ENCODE data around the gene NAA50. TPM values are rescaled to one million over a fixed set of nuclear protein-coding genes. Genes with fewer than 3 reads are reported as not detected.

The NAA50 gene
- polyA plus RNA-seq, 1 of the 3 experiments (the other 2 are of a cell fraction): 79.5 TPM

DNA sequence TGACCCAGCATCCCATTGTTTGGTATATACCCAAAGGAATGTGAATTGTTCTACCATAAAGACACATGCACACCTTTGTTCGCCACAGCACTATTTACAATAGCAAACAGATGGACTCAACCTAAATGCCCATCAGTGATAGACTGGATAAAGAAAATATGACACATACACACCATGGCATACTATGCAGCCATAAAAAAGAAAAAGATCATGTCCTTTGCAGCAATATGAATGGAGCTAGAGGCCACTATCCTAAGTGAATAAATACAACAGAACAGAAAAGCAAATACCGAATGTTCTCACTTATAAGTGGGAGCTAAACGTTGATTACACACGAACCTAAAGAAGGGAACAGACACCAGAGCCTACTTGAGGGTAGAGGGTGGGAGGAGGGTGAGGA lies 38.2 kb downstream of the NAA50 start:
- Histone ChIP-seq H3K9me3 (no peaks in the 10 kb centered on the region), H3F3A (replicated peaks; ENCODE audit: insufficient read depth) (peaks cover 13% of the 10 kb centered on the region), H3K9me2 (no peaks in the 10 kb centered on the region), H3K4me1 (ENCODE audit: control insufficient read depth in 1 of 2, insufficient read depth in 2 of 2, low read depth in 1 of 2, low read length in 1 of 2) (no peaks in the 10 kb centered on the region), H3K79me2 (ENCODE audit: insufficient read depth) (no peaks in the 10 kb centered on the region), H2AFZ (ENCODE audit: low read depth) (no peak overlapping the region), H3K27ac (ENCODE audit: low read depth in 2 of 2, low read length in 1 of 2) (no peak overlapping the region), H3K4me2 (no peak overlapping the region), H3K36me3 (replicated peaks in 1 of 2; ENCODE audit: control insufficient read depth in 1 of 2, insufficient read depth in 2 of 2, low read length in 1 of 2) (no peaks in the 10 kb centered on the region), H3K4me3 (ENCODE audit: low read depth in 2 of 2, low read length in 1 of 2) (no peak overlapping the region), H3K9ac (no peak overlapping the region), H3K27me3 (ENCODE audit: insufficient read depth) (no peaks in the 10 kb centered on the region; the same call in 1 of the 2 replicates), H4K20me1 (ENCODE audit: insufficient read depth) (no peaks in the 10 kb centered on the region)
- TF ChIP-seq RAD21 (IDR thresholded peaks at IDR 0.05; ENCODE audit: low read length): no peak
- TF ChIP-seq MEF2A (IDR thresholded peaks at IDR 0.05; ENCODE audit: borderline replicate concordance, low read depth): no peak
- no peak for TF ChIP-seq GATA2 (CRISPR knock-in tag; IDR thresholded peaks at IDR 0.05)
- TF ChIP-seq, protein P1, sequence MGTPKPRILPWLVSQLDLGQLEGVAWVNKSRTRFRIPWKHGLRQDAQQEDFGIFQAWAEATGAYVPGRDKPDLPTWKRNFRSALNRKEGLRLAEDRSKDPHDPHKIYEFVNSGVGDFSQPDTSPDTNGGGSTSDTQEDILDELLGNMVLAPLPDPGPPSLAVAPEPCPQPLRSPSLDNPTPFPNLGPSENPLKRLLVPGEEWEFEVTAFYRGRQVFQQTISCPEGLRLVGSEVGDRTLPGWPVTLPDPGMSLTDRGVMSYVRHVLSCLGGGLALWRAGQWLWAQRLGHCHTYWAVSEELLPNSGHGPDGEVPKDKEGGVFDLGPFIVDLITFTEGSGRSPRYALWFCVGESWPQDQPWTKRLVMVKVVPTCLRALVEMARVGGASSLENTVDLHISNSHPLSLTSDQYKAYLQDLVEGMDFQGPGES (IDR thresholded peaks at IDR 0.05; ENCODE audit: low read depth, low read length): no peak
- DNase-seq: no peak
- POLR2A ChIA-PET: no interaction called here
- CTCF ChIA-PET: interaction anchor here (0.7 to 1.6 kb wide), 2 partner anchors 8 to 63 kb away, joined by 3 to 4 read pairs; no protein-coding TSS in a partner anchor
- WGBS (ENCODE audit: low lambda C conversion rate): 38% methylated on average over 4 of the region's 4 CpGs

DNA sequence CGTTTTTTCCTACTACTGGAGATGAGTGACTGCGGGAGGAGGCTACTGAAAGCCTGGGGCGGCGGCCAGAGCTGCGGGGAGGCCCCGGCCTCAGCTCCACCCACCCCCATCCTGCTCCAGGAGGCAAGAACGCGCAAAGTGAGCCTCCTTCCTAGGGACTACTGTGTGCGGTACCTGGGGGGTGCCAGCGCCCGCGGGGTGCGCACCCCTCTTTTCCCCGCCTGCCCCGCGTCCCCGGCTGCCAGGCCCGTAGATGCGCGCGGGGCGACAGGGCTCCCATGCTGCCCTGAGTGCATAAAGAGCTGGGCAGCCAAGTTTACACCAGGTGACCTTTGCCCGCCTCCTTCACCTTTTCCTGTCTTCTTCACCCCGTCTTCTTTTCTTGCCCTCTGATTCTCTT lies 47.1 kb downstream of the NAA50 start:
- TF ChIP-seq, protein P2, sequence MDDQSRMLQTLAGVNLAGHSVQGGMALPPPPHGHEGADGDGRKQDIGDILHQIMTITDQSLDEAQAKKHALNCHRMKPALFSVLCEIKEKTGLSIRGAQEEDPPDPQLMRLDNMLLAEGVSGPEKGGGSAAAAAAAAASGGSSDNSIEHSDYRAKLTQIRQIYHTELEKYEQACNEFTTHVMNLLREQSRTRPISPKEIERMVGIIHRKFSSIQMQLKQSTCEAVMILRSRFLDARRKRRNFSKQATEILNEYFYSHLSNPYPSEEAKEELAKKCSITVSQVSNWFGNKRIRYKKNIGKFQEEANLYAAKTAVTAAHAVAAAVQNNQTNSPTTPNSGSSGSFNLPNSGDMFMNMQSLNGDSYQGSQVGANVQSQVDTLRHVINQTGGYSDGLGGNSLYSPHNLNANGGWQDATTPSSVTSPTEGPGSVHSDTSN (IDR thresholded peaks at IDR 0.05): no peak
- TF ChIP-seq MXI1 (IDR thresholded peaks at IDR 0.05; ENCODE audit: low read depth, low read length) (no peak), FOSL2 (IDR thresholded peaks at IDR 0.05; ENCODE audit: borderline replicate concordance, low read depth) (no peak), GABPA (IDR thresholded peaks at IDR 0.05; ENCODE audit: low read depth) (no peak)
- TF ChIP-seq, protein P3, sequence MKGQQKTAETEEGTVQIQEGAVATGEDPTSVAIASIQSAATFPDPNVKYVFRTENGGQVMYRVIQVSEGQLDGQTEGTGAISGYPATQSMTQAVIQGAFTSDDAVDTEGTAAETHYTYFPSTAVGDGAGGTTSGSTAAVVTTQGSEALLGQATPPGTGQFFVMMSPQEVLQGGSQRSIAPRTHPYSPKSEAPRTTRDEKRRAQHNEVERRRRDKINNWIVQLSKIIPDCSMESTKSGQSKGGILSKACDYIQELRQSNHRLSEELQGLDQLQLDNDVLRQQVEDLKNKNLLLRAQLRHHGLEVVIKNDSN (IDR thresholded peaks at IDR 0.05; ENCODE audit: borderline replicate concordance, low read depth): no peak
- TF ChIP-seq, protein P4, sequence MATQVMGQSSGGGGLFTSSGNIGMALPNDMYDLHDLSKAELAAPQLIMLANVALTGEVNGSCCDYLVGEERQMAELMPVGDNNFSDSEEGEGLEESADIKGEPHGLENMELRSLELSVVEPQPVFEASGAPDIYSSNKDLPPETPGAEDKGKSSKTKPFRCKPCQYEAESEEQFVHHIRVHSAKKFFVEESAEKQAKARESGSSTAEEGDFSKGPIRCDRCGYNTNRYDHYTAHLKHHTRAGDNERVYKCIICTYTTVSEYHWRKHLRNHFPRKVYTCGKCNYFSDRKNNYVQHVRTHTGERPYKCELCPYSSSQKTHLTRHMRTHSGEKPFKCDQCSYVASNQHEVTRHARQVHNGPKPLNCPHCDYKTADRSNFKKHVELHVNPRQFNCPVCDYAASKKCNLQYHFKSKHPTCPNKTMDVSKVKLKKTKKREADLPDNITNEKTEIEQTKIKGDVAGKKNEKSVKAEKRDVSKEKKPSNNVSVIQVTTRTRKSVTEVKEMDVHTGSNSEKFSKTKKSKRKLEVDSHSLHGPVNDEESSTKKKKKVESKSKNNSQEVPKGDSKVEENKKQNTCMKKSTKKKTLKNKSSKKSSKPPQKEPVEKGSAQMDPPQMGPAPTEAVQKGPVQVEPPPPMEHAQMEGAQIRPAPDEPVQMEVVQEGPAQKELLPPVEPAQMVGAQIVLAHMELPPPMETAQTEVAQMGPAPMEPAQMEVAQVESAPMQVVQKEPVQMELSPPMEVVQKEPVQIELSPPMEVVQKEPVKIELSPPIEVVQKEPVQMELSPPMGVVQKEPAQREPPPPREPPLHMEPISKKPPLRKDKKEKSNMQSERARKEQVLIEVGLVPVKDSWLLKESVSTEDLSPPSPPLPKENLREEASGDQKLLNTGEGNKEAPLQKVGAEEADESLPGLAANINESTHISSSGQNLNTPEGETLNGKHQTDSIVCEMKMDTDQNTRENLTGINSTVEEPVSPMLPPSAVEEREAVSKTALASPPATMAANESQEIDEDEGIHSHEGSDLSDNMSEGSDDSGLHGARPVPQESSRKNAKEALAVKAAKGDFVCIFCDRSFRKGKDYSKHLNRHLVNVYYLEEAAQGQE (IDR thresholded peaks at IDR 0.05; ENCODE audit: low read depth, low read length): no peak
- POLR2A ChIA-PET: no interaction called here
- H3K4me3 ChIP-seq (ENCODE audit: low read depth in 2 of 2, low read length in 1 of 2): no peak overlapping the region
- 84% methylated on average over 17 of the region's 24 CpGs for WGBS (ENCODE audit: low lambda C conversion rate)
- DNase-seq: peak; percentile 14
- no peak overlapping the region for H2AFZ ChIP-seq (ENCODE audit: low read depth)
- H3K27me3 ChIP-seq (ENCODE audit: insufficient read depth): no peaks in the 10 kb centered on the region
- no peaks in the 10 kb centered on the region for H3K36me3 ChIP-seq (replicated peaks in 1 of 2; ENCODE audit: control insufficient read depth in 1 of 2, insufficient read depth in 2 of 2, low read length in 1 of 2)
- H3F3A ChIP-seq (replicated peaks; ENCODE audit: insufficient read depth): no peaks in the 10 kb centered on the region
- no peaks in the 10 kb centered on the region for H4K20me1 ChIP-seq (ENCODE audit: insufficient read depth)
- H3K4me1 ChIP-seq (ENCODE audit: control insufficient read depth in 1 of 2, insufficient read depth in 2 of 2, low read depth in 1 of 2, low read length in 1 of 2): no peaks in the 10 kb centered on the region; a peak in 2 of 4 replicates
- H3K4me2 ChIP-seq: no peak overlapping the region
- H3K9ac ChIP-seq: no peak overlapping the region
- H3K9me2 ChIP-seq: no peaks in the 10 kb centered on the region
- no peak overlapping the region for H3K27ac ChIP-seq (ENCODE audit: low read depth in 2 of 2, low read length in 1 of 2)
- no peaks in the 10 kb centered on the region for H3K9me3 ChIP-seq
- CTCF ChIA-PET: interaction anchor here (0.6 to 1.3 kb wide), 3 partner anchors 12 to 46 kb away, joined by 3 to 4 read pairs (median 3); no protein-coding TSS in a partner anchor
- peaks cover 25% of the 10 kb centered on the region for H3K79me2 ChIP-seq (ENCODE audit: insufficient read depth)
